ENCODE data around the gene SYNDIG1L.
A peak's percentile ranks its signal among the peaks of the same experiment; 100 is the strongest.

The SYNDIG1L gene

DNA sequence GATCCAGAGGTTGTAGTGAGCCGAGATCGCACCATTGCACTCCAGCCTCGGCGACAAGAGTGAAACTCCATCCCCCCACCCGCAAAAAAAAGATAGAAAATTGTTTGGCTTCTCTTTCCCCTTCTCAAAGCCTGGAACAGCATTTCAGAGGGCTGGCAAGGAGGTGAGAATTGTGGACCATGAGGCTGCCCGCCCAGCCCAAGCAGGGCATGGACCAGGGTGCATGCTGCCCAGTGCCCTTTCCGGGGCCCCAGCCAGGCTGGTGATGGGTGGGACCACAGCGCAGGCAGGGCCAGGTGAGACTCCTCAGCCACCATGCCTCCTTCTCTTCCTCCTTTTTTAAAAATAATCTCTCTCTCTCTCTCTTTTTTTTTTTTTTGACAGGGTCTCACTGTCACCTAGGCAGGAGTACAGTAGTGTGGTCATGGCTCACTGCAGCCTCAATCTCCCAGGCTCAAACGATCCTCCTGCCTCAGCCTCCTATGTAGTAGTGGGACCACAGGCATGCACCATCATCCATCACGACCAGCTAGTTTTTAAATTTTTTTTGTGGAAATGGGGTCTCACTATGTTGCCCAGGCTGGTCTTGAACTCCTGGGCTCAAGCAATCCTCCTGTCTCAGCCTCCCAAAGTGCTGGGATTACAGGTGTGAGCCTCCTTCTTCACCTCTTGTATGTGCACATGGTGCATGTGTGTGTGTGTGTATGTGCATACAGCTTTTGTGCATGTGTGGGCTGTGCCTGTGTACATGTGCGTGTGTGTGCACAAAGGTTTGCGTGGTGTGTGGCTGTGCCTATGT is 22.2 kb downstream of the SYNDIG1L start:
- DNase-seq (ENCODE audit: low read depth) = no peak
- TF ChIP-seq, protein P1, sequence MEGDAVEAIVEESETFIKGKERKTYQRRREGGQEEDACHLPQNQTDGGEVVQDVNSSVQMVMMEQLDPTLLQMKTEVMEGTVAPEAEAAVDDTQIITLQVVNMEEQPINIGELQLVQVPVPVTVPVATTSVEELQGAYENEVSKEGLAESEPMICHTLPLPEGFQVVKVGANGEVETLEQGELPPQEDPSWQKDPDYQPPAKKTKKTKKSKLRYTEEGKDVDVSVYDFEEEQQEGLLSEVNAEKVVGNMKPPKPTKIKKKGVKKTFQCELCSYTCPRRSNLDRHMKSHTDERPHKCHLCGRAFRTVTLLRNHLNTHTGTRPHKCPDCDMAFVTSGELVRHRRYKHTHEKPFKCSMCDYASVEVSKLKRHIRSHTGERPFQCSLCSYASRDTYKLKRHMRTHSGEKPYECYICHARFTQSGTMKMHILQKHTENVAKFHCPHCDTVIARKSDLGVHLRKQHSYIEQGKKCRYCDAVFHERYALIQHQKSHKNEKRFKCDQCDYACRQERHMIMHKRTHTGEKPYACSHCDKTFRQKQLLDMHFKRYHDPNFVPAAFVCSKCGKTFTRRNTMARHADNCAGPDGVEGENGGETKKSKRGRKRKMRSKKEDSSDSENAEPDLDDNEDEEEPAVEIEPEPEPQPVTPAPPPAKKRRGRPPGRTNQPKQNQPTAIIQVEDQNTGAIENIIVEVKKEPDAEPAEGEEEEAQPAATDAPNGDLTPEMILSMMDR (conservative IDR thresholded peaks at IDR 0.05; ENCODE audit: low read length) = no peak
- no peak overlapping the region for H3K4me3 ChIP-seq (ENCODE audit: low read length)

DNA sequence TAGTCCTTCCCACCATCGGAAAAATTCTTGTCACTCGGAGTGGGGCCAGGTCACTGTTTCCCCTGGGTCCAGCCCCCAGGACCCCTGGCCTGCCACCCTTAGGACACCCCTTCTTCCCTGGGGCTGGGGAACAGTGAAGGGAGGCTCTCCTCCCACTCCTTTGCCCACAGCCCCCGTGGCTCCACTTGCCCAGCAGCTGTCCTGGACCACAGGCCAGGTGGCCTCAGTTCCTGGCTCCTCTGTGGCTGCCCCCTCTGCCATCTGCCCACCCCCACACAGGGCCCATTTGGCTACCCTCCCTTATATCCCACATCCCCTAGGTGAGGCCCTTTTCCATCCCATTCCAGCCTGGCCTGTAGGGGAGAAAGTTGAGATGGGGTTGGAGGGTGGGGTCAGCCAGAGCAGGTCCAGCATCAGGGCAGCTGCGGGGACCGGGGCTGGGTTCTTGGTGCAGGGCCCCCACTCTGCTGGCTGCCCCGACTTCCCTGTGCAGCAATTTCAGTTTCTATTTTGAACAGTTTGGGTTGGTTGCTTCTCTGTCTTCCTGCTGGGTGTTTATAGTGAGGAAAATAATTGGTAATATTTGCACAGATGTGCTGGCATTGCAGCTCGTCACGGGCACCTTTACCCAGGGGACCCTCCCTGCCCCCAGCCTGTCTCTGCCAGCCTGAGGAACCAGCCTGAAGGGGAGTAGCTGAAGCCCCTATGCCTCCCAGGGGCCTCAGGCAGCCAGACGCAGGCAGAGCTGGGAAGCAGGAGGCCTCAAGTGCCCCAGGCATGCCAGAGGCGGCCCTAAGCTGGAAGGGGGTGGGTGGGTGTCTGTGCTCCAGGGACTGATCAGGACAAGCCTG is 23.4 kb downstream of the SYNDIG1L start:
- DNase-seq (ENCODE audit: low read depth) = no peak
- H3K4me3 ChIP-seq (ENCODE audit: low read length) = no peak overlapping the region
- TF ChIP-seq, protein P1 (conservative IDR thresholded peaks at IDR 0.05; ENCODE audit: low read length) = no peak

DNA sequence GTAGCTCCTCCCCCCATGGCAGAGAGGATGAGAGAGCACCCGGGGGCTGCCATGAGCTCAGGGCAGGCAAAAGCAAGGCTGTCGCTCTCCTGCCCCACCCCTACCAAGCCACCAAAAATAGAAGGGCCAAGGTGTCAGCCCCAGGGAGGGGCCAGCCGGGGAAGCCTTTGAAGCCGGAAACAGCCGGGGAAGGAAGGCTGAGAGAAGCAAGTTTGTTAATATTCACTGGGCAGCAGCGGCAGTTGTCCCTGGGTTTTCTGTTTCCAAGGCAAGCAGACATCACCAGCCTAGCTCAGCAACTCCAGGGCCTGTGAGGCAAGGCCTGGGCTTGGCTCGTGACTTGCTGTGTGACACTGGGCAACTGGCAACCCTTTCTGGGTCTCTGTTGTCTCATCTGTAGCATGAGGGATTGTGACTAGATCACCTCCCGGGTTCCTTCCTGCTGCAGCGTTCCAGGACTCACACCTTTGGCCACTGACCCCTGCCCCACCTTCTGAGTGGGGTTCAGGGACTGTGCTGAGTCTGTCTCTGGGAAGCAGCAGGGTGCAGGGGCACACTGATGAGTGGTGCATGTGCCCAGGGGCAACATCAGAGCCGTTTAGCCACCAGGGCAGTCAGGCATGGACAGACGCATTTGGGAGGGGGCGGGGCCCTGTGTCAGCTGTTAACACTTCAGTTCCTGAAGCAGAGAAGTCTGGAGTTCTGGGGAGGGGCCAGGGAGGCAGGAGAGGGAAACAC is 24.3 kb downstream of the SYNDIG1L start:
- TF ChIP-seq, protein P1 (conservative IDR thresholded peaks at IDR 0.05; ENCODE audit: low read length) = no peak
- no peak overlapping the region for H3K4me3 ChIP-seq (ENCODE audit: low read length)
- no peak for DNase-seq (ENCODE audit: low read depth)

DNA sequence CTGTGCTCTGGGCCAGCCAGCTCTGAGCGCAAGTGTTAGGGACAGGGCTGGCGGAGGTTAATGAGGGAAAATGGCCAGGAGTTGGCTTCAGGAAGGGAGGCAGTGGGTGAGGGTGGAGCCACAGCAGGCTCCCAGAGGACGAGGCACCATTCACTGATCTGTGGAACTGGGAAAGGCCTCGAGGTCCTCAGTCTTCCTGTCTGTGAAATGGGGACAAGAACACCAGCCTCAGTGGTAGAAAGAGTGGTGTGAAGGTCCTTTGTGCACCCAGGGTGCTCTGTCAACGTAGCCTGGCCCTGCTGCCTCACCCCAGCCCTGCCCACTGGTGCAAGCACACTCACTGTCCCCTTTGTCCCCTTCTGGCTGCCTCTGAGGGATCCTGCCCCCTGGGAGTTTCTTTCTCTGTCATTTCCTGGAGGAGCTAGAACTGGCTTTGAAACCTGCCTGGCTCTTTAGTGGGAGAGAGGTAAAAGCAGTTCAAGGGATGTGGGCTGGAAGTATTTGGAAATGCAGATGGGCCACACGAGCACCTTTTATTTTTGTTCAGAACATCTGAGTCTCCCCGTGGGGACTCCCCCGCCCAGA is 25.0 kb downstream of the SYNDIG1L start:
- no peak for DNase-seq (ENCODE audit: low read depth)
- H3K4me3 ChIP-seq (ENCODE audit: low read length) = no peak overlapping the region
- TF ChIP-seq, protein P1 (conservative IDR thresholded peaks at IDR 0.05; ENCODE audit: low read length) = no peak

DNA sequence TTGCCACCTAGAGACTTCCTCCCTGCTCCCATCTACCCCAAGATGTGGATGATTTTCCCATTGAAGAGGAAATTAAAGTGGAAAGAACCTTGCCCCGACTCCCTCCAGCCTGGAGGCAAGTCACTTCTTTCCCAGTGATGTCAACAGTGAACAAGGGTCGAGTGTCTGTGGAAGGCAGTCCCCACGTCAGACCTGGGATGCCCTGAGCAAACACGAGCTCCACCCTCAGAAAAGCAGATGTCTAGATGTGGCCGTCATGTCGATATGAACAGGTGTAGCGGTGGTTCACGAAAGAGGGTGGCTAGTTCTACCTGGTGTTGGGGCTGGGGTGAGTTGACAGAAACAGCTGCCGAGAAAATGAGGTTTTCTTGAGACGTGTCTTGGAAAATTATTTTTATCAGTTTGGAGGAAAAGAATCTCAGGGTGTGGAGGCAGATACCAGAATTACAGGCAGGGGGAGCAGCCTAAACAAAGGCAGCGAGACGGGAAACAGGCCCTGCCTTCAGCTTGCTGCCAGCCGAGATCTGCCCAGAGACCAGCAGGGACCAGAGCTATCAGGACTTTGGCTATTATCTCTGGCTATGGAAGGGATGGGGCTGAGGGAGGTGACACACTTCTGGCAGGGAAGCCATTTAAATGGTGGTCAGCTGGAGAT is 25.9 kb downstream of the SYNDIG1L start:
- TF ChIP-seq, protein P1 (conservative IDR thresholded peaks at IDR 0.05; ENCODE audit: low read length) = 0 out of 2 replicates have a peak, but pooled peaks have one; percentile 5
- no peak overlapping the region for H3K4me3 ChIP-seq (ENCODE audit: low read length)
- DNase-seq (ENCODE audit: low read depth) = no peak

DNA sequence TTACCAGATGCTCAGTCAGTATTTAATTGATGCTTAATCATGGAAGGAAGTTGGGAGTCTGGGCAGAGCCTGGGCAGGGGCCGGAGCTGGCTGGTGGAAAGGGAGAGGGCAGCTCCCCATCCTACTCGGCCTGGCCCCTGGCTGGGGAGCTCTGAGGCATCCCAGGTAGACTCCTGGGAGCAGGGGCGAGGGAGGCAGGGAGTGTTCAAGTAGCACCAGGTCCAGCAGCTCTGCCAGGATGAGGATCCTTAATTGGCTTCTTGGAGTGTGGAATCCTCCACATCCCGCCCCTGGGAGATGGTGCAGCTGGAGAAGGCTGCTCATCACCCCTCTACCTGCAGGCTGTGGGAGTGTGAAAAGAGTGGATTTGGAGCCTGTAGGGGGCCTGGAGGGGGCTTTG is 30.9 kb downstream of the SYNDIG1L start:
- no peak for DNase-seq (ENCODE audit: low read depth)
- TF ChIP-seq, protein P1 (conservative IDR thresholded peaks at IDR 0.05; ENCODE audit: low read length) = no peak
- H3K4me3 ChIP-seq (ENCODE audit: low read length) = no peak overlapping the region
